Stimulated activated CD8-positive, alpha-beta memory T cell treated with anti-CD3 and anti-CD28 coated beads, Interleukin-12 subunit alpha, Interleukin-12 subunit beta, amount 100 ng/mL, for 24 hours (primary cell): ENCODE measurements around the gene ABCF2.

ENCODE experiments used
- DNase-seq: peaks from one replicate; pipeline ENCODE4 v3.0.0-alpha.2; 2020; ENCODE audit errors: extremely low read depth

ABCF2 gene

GRCh38 chr7:151195616-151196450, 31.2 kb downstream of the ABCF2 start:
- DNase-seq = no peak

- DNase-seq = no peak
These were observed 32.8 kb downstream of the ABCF2 start for GRCh38 chr7:151194188-151194587.

GRCh38 chr7:151193203-151193978, 33.6 kb downstream of the ABCF2 start:
- DNase-seq = no peak

GRCh38 chr7:151192002-151192539, 34.9 kb downstream of the ABCF2 start:
- DNase-seq = no peak

- DNase-seq = no peak
These were observed 35.5 kb downstream of the ABCF2 start for GRCh38 chr7:151191544-151191943.

- no peak for DNase-seq
These were observed 38.0 kb downstream of the ABCF2 start for GRCh38 chr7:151189038-151189437.

- no peak for DNase-seq
These were observed 38.8 kb downstream of the ABCF2 start for GRCh38 chr7:151188252-151188542.

GRCh38 chr7:151187409-151188251, 39.4 kb downstream of the ABCF2 start:
- no peak for DNase-seq

GRCh38 chr7:151186640-151187408, 40.2 kb downstream of the ABCF2 start, which contains the start of gene ASB10:
TSS of gene ASB10 (minus strand) at chr7:151187250. CDS start at chr7:151187130, 120 bp downstream.
- DNase-seq = no peak

GRCh38 chr7:151185762-151186639, 41.0 kb downstream of the ABCF2 start:
- no peak for DNase-seq

- DNase-seq = no peak
These were observed 46.0 kb downstream of the ABCF2 start for GRCh38 chr7:151181011-151181431.

- DNase-seq = no peak
These were observed 47.1 kb downstream of the ABCF2 start for GRCh38 chr7:151179946-151180345.

GRCh38 chr7:151179287-151179860, 47.6 kb downstream of the ABCF2 start:
- no peak for DNase-seq

GRCh38 chr7:151178831-151179230, 48.2 kb downstream of the ABCF2 start:
- DNase-seq = no peak

- DNase-seq = no peak
These were observed 48.8 kb downstream of the ABCF2 start for GRCh38 chr7:151178236-151178635.

- no peak for DNase-seq
These were observed 49.7 kb downstream of the ABCF2 start for GRCh38 chr7:151177310-151177709.

GRCh38 chr7:151176401-151176800, 50.6 kb downstream of the ABCF2 start:
- no peak for DNase-seq

- DNase-seq = no peak
These were observed 51.2 kb downstream of the ABCF2 start for GRCh38 chr7:151175793-151176311.

- no peak for DNase-seq
These were observed 51.8 kb downstream of the ABCF2 start for GRCh38 chr7:151175047-151175792.
